ENCODE measurements around the gene PTPRT.

PTPRT gene

DNA sequence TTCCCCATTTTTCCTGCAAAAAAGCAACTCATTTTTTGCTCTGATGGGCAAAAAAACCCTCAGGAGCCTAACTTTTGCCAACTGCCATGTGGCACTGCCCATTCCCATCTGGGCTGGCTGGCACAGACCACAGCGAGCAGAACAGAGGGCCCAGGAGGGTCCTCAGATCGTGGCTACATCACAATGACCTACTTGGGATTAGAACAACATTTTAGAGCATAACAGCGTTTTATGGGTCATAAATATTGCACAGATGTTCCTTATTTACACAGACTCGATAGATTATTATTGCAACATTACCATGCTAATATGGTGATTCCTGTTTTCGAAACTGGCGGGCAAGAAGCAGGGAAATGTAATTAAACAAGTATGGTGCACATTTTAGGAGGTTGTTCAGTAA is 28.0 kb downstream of the PTPRT start:
- no peak for TF ChIP-seq MYC (IDR thresholded peaks at IDR 0.05; ENCODE audit: low read depth, low read length)
- no peak for TF ChIP-seq POLR2A (IDR thresholded peaks at IDR 0.05; ENCODE audit: extremely low read depth, insufficient read length)
- TF ChIP-seq CTCF (IDR thresholded peaks at IDR 0.05; ENCODE audit: low read depth, low read length): no peak
- no peak overlapping the region for H3K4me3 ChIP-seq (ENCODE audit: low read depth, low read length)
- DNase-seq (ENCODE audit: low read depth): no peak

DNA sequence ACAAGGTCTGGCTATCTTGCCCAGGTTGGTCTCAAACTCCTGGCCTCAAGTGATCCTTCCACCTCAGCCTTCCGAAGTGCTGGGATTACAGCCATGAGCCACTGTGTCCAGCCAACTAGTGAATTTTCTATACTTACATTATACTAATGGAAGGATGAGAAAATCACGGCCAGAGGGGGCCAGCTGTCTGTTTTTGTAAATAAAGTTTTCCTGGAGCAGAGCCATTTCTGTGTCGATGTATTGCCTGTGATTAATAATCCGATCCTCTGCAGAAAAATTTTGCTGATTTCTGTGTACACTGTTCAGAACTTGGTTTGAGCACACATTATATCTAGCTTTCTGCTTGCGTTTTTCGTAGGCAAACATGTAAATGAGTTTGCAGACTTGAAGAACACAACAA is 28.8 kb downstream of the PTPRT start:
- no peak for TF ChIP-seq CTCF (IDR thresholded peaks at IDR 0.05; ENCODE audit: low read depth, low read length)
- no peak for TF ChIP-seq MYC (IDR thresholded peaks at IDR 0.05; ENCODE audit: low read depth, low read length)
- no peak for TF ChIP-seq POLR2A (IDR thresholded peaks at IDR 0.05; ENCODE audit: extremely low read depth, insufficient read length)
- TF ChIP-seq, protein P1, sequence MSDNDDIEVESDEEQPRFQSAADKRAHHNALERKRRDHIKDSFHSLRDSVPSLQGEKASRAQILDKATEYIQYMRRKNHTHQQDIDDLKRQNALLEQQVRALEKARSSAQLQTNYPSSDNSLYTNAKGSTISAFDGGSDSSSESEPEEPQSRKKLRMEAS (IDR thresholded peaks at IDR 0.05; ENCODE audit: low read depth, low read length): no peak
- no peak overlapping the region for H3K4me3 ChIP-seq (ENCODE audit: low read depth, low read length)
- DNase-seq (ENCODE audit: low read depth): no peak

- no peak for TF ChIP-seq POLR2A (IDR thresholded peaks at IDR 0.05; ENCODE audit: extremely low read depth, insufficient read length)
- no peak for DNase-seq (ENCODE audit: low read depth)
- H3K4me3 ChIP-seq (ENCODE audit: low read depth, low read length): no peak overlapping the region
Measured at GRCh38 chr20:43159994-43160393, 29.7 kb downstream of the PTPRT start.

GRCh38 chr20:43155366-43156100 is 34.2 kb downstream of the PTPRT start:
- H3K4me3 ChIP-seq (ENCODE audit: low read depth, low read length): no peak overlapping the region
- TF ChIP-seq POLR2A (IDR thresholded peaks at IDR 0.05; ENCODE audit: extremely low read depth, insufficient read length) (no peak), MYC (IDR thresholded peaks at IDR 0.05; ENCODE audit: low read depth, low read length) (no peak), CTCF (IDR thresholded peaks at IDR 0.05; ENCODE audit: low read depth, low read length) (no peak)
- TF ChIP-seq, protein P1 (IDR thresholded peaks at IDR 0.05; ENCODE audit: low read depth, low read length): no peak
- DNase-seq (ENCODE audit: low read depth): no peak

- H3K4me3 ChIP-seq (ENCODE audit: low read depth, low read length): no peak overlapping the region
- TF ChIP-seq CTCF (IDR thresholded peaks at IDR 0.05; ENCODE audit: low read depth, low read length) (no peak), POLR2A (IDR thresholded peaks at IDR 0.05; ENCODE audit: extremely low read depth, insufficient read length) (no peak), MYC (IDR thresholded peaks at IDR 0.05; ENCODE audit: low read depth, low read length) (no peak)
- TF ChIP-seq, protein P1 (IDR thresholded peaks at IDR 0.05; ENCODE audit: low read depth, low read length): no peak
- DNase-seq (ENCODE audit: low read depth): no peak
Measured at GRCh38 chr20:43151901-43152300, 37.8 kb downstream of the PTPRT start.

- H3K4me3 ChIP-seq (ENCODE audit: low read depth, low read length): no peak overlapping the region
- no peak for TF ChIP-seq CTCF (IDR thresholded peaks at IDR 0.05; ENCODE audit: low read depth, low read length)
- no peak for TF ChIP-seq MYC (IDR thresholded peaks at IDR 0.05; ENCODE audit: low read depth, low read length)
- no peak for TF ChIP-seq POLR2A (IDR thresholded peaks at IDR 0.05; ENCODE audit: extremely low read depth, insufficient read length)
- TF ChIP-seq, protein P1 (IDR thresholded peaks at IDR 0.05; ENCODE audit: low read depth, low read length): no peak
- DNase-seq (ENCODE audit: low read depth): no peak
Measured at GRCh38 chr20:43151256-43151655, 38.5 kb downstream of the PTPRT start.

All from NB4 (cell line).